Measurements from ENCODE around the gene ATP9A.
A peak's percentile ranks its signal among the peaks of the same experiment; 100 is the strongest.

The ATP9A gene

DNA sequence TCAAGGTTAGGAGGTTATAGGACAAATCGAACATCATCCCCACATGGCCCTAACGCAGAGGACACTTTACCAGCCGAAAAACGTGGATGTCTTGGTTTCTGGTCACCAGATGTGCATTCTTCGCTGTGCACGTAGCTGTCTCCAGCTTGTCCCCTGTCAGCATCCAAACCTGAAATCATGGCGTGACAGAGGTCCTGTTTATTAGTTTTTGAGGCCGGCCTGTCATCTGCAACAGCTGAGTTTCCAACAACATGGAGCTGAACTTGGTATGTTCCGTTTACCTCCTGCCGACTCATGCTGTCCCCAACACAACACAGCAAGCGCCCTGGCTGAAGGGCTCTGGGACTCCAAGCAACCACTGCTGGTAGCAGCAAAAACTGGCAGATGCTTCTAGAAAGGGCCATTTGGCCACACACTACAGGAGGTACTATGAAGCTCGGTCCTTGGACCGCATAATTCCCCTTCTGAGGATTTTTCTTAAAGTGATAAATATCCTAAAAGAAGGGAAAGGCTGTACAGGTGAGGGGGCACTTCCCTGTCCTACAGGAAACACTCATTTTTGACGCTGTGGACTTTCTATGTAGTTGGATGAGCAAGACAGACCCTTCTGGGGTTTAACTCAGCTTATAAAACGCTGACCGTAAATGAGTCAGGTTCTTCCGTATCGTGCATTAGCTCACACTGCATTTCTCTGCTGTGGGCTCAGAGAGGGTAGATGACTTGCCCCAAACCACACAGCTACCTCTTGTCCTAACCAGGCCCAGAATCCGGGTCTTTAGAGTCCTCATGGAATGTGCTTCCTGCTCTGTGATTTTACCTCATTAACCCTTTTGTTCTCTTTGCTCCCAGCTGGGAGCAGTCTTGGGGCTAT, 146.0 kb downstream of the ATP9A start:
- no peak for DNase-seq

DNA sequence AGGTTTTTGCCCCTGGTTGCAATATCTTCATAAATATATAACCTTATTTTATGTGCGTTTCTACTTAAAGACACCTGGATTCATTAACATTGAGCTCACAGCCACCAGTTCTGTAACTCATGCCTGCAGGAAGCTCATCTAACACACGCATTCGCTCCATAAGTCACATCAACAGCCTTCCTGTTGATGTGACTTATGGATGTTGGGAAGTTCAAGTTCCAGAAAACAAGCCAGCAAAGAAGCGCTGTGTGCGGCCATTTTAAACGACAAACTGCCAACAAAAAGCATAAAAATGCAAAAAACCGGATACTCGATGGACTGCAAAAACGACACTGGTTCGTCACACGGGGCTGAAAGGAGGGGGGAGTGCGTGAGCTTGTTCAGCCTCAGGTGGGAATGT, 147.8 kb downstream of the ATP9A start:
- DNase-seq = no peak

DNA sequence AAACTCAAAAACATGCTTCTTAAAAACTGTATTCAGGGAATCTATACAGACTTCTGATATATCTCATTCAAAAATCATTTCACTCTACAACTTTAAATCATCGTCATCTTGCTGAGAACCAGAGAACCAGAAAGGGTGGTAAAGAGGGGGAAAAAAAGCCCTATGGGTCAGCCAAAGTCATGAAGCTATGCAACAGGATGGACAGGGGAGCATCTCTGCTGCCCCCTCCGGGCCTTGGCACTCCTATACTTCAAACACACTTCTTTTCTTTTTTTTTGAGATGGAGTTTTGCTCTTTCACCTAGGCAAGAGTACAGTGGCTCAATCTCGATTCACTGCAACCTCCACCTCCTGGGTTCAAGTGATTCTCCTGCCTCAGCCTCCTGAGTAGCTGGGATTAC, 152.1 kb downstream of the ATP9A start:
- DNase-seq = no peak

DNA sequence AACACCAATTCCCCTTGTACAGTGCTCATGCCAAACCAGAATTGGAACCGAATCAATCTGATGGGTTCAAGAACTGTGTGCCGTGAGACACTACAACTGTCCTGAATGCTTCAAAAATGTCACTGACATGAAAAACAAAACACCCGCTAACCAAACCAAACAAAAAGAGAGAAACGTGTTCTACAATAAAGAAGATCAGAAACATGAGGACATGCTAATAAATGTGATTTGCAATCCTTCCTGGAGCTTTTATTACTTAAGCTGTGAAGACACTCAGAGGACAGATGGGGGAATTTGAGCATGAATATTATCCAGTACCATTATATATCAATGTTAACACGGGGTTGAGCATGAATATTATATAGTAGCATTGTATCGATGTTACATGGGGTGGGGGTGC, 153.5 kb downstream of the ATP9A start:
- no peak for DNase-seq

DNA sequence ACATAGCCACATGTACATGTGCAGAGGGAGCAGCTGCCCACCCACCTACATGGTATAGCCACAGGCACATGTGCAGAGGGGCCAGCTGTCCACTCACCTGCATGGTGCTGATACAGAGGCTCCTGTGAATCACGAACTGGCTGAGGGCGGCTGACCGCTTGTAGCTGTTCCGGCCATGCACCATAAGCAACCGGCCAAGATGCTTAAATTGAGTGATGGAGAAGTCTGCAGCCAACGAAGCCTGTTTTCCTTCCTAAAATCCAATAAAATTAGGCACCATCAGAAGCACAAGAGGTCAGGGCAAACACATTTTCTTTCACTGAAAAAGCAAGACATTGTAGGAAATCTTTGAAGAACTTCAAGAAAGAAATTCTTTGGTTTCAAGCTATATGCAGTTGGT, 154.6 kb downstream of the ATP9A start:
- no peak for DNase-seq

DNA sequence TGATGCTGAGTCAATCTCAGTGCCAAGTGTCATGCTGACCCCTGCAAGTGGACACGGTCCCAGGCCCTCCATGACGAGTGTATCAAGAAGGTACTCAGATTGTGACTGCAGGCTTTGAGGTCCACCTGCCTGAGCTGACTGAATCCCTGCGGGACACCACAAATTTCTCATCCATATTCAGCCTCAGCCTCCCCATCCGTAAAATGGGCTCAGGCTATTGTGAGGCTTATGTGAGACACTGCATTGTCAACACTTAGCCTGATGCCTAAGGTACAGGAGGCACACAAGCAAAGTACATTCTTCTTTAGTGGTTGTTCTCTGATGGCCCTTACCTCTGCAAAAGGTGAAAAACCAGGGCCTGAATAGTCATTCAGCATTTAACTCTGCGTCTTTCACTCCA, 155.3 kb downstream of the ATP9A start:
- DNase-seq = no peak

DNA sequence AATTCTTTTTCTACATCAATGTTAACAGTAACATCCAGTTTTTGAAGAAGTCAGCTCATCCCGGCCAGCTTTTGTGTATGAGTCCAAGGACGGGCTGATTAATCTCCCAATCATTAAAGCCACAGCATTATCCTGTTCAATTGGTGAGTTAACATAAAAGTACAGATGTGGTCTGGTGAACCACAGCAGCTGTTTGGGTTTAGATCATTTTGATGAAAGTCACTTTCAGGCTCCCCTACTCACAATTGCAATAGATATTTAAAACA, 156.6 kb downstream of the ATP9A start:
- no peak for DNase-seq

DNA sequence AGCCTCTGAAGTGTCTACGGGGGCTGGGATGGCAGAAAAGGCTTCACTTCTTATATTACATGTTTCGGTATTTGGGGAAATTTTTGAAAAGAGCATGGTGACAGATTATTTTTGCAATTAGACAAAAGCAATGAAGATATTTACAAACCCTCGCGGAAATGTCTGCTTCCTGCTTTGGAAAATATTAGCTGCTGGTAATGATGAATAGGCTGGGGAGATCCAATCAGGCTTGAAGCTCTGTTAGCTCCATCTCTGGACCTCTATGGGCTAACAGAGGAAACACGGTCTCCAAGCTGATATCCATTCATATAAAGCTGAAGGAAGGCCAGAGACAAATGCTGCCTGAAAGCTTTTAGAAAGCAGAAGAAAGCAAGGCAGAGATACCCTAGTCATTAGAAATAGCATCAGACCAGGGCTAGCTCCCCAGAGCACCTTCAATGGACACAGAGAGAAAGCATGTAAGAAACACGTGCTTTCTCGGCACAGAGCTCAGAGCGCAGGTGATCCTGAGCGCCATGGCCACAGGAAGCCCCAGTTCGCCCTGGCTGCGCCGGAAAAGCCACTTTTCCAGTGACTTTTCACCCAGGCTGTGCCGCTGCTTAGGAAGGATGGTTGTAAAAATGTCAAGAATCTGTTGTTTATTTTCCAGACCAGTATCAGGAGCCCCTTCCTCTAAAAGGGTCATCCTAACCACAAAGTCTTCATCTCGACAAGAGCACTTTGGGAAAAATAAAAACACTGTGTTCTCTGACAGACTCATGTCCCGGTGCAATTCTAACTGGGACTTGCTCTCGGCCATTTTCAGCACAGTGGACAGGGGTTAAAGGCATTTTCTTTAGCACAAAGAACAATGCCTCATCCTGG, 157.2 kb downstream of the ATP9A start:
- no peak for DNase-seq

DNA sequence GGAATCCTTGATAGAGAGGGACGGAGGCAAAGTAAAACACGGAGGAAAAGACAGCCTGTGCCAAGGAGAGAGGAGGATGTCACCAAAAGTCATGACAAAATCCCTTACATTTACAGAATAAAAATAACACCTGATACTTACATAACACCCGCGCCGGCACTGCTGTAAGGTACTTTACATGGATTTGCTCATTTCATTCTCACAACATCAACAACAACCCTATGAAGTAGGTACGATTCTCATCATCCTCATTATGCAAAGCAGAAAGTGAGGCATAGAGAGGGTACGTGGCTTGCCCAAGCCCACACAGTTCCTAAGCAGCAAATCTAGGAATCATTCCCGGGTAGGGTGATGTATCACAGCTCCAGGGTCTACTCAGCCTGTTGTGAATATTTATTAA, 158.1 kb downstream of the ATP9A start:
- DNase-seq = no peak

DNA sequence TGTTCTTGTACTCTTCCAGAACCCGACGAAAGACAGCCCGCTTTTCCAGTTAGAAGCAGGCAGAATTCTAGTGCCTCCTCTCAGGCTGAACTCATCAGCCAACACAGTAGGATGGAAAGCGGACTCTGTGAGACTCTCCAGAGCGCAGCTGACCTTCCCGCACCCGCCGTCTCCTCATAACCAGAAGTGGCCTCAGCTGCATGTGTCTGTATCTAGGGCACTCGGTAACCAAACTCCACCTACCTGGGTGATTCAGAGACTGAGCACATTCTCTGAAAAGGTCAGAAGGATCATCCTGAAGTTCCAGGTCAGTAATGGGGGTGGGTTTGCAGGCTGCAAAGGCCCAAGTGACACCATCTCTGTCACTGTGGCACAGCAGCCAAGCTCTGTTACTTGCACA, 158.9 kb downstream of the ATP9A start:
- DNase-seq = no peak

DNA sequence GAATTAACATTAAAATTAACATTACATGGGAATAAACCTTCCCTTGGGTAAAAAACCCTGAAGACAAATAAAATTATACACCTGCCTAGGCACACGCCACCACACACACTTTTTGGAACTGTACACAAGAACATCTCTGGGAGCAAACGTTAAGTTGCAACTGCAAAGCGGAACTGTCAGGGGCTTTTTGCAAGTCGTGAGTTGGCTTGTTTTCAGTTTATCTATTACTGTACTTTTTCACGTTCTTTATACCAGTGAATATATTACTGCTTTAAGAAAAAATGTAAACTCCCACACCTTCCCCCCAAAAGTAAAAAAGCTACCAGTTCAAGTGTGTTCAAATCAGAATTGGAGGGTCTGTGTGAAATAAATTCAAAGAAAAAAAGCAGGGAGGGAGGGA, 160.1 kb downstream of the ATP9A start:
- DNase-seq = no peak

DNA sequence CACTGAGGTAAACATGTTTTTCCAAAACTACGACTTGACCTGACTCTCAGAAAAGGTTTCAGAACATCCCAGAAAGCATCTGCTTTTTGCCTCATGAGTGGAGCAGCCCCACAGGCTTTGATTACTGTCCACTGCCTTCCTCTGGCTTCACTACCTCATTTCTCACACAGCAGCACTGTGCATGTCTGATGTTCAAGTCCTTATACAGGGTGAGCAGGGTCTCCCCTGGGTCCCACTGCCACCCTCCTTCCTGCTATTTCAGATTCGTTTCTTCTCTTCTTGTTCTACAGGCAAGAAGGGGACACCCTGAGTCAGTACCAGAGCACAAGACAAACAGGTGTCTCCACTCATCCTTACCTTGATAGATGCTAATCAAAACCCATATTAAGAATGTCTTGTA, 161.0 kb downstream of the ATP9A start:
- DNase-seq = no peak

DNA sequence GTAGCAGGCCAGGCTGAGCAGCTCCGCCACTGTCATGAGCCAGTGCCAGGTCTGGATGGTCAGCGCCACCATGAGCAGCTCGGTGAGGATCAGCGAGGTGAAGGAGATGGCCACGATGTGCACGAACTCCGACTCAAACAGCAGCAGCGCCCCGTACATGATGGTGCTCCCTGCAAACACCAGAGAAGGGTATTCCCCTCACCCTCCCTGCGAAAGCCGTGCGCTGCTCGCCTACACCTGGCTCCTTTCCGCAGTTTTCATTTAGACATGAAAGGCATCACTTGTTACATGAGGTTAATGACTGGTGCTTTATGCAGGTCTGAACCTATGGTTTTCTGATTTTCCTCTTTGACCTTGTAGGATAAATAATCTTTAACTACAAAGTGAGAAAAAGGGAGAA, 163.3 kb downstream of the ATP9A start:
- DNase-seq = no peak

DNA sequence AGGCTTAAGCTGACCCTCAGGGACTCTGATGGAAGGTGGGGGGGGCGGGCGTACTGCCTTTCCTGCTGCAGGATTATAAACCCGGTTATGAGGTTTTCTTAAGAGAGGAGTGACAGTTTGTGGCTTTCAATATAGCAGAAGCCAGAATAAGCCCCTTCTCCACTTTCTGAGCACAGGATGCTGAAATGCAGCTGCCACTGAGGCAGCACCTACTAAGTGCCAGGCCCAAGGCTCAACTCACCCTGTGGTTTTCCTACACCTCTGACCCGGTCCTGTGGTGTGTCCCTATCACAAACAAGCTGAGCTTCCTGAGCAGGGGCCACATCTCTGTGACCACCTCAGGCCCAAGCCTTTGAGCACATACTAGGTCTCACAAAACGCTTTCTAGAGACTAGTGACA, 166.1 kb downstream of the ATP9A start:
- no peak for DNase-seq

DNA sequence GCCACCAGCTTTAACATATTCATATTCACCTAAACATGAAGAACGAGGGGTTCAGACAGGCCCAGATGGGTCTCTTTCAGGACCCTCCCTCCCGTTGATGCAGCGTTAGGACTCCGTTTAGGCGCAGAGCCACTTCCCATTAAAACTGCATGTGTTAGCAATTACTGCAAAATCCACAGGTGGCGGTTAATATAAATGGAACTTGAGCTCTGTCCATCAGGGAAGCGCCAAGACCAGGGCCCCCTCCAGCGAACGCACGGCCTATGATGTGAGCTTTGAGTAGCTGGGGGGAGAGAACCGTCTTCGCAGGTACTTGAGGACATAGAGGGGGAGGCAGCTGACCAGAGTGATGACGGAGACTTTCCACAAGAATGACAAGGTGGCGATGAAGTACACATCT, 167.2 kb downstream of the ATP9A start:
- no peak for DNase-seq

DNA sequence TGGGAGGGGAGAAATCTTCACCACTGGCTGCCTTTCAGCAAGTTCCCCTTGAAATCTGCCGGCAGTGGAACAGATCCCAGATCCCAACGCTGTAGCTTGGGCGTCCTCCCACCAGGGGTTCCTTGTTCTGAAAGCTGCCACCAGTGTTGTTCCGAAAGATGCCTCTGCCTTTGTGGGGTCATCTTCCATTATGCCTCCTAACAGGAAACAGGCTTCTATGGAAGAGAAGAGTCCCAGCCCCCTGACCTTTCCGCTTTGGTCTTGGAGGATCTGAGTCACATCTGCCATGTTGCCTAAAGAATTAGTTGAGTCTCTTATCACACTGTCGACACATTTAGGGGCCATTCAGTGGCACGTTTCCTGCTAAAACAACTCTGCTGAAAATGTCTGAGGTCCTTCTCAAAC, 168.2 kb downstream of the ATP9A start:
- DNase-seq = no peak

DNA sequence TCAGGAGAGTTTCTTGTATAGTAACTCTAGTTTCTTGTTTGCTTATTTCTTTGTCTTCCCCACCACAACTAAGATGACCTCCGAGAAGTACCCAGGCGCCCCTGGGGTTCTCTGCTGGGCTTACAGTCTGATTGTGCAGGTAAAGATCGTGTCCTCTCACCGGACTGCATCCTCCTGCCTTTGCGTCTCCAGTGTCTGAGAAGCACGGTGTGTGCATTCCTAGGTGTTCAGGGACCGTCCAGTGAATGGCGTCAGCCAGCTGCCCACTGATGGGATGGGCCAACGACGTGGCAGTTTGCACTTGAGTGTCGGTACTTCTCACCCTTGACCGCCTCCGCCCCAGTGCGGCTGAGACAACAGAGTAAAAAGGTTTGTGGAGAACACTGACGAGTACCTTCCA, 169.6 kb downstream of the ATP9A start:
- no peak for DNase-seq

DNA sequence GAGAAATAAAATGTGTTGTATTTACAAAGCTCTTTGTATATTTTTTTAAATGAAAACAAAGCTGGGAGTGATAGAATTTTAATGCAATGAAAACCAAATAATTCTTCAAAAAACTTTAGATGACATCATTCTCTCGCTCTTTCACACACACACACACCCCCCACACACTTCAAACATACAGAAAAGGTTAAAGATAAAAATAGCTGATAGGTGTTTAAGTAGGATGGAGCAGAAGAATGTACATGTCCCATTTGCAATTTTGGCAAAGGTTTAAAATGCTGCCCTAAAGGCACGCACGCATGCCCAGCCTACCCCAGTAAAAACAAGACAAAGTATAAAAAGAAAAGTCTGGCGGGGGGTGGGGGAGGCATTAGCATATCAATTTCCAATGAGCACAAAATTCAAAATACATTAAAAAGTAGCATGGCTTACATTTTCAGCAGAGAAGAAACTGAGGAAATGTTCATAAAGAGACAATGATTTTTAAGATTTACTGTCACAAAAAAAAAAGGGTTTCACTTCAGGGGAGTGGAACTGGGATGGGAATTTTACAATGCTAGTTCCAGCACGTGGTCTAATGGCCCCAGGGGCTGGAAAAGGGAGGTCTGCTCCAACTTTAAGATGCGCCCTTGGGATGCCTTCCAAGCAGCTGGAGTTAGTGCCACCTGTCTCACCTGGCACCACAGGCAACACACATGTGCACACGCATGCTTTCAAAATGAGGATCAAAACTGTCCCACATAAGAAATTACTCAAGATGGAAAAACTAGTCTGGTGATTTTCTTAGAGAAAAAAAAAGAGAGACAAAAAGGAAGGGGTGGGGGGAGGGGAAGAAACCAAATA, 170.6 kb downstream of the ATP9A start:
- no peak for DNase-seq

DNA sequence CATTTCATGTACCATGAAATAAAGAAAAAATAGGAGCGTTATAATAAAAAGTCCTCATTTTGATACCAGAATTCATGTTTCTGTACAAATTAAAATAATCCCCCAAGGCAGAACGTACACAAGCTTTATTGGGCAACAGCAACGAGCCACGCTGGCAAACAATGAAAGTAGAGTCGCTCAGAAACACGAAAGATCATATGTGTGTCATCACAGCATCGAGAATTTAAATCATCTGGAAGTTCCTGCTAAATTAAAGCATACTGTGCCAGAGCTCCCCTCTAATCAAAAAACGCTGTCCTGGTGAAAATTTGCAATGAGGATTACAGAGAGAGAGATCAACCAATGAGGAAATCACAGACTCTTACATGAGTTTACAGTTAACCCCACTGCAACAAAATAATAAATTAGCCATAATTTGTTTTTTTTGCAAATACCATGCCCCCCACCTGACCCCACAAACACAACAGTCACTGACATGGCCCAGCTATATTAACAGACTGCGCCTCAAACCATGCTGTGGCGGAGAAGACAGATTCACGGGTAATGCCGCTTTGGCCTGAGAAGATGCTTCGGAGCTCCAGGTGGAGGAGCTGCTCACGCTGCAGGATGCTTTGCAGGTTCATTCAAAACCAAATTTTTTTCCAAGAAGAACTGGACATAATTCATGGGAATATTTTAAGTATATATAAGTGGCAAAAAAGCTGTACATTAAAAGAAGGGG, 171.4 kb downstream of the ATP9A start:
- no peak for DNase-seq

DNA sequence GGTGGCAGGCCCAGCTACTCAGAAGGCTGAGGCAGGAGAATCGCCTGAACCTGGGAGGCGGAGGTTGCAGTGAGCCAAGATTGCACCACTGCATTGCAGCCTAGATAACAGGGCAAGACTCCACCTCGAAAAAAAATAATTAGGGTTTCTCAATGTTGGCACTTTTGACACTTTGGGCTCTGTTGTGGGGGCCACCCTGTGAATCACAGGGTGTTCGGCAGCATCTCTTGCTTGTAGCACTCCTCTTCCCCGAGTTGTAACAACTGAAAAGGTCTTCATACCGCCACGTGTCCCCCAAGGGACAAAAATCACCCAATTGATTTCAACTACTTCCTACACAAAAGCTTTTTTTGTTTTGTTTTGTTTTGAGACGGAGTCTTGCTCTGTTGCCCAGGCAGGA, 172.4 kb downstream of the ATP9A start:
- no peak for DNase-seq

DNA sequence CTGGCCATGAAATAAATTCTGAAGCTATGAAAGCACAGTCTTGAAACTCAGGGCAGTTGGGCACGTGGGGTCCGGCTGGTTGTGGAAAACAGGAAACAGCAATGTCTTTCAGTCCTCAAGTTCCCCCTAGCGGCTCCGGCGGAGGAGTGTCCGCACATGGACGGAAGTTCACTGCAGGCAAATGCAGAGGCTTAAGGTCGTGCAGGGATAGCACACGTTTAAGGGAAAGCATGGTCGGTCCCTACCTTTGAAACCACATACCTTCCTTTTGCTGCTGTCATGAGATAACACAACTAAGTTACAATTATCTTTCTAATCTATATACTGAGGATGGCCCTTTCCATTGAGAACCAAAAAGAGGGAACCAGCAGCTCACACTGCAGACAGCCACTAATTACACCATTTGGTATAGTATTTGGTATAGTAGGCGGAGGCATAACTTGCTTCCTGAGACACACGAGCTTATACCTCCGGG, 173.1 kb downstream of the ATP9A start:
- DNase-seq = peak; percentile 52

DNA sequence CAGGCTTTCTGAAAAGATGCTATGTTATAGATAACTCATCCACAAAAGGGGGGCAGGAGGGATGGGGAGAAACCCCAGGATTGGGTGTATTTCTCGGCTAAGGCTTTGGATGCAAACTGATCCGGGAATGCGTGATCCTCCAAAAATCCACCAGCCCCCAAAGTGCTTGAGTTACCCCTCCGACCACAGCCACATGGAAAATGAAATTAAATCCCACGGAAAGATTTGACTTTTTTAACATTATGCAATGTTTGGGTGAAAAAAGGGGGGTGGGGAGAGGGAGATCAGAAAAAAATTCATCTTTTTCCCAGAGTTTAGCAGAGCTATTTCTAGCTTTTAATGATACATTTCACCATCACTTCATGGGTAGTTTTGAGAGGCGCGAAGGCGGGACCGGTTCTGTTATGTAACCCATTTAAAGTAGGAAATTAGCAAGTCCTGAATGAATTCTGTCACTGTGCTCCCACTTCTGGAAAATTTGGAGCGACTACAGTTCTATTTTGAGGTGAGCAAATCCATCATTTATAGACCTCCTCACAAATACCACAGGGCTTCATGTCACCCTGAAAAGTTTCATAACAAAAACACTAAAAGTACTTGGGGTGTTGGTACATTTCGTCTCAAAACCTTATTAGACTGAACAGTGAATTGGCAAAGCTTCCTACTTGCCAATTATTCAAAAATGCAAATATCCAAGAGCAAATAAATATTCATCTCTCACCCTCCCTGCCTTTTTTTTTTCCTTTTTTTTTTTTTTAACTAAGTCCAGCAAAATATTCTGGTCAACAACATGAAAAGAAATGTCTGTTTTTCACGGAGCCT, 173.7 kb downstream of the ATP9A start:
- no peak for DNase-seq
